Uterus (tissue), 4 donors: ENCODE data around the gene POC1B. TPM values are rescaled to one million over a fixed set of nuclear protein-coding genes. Genes with fewer than 3 reads are reported as not detected.

Experiments used
- DNase-seq, 2 donors: peaks; one replicate each; pipeline ENCODE4 v3.0.0-alpha.2; 2019 to 2020
- H3K27ac ChIP-seq, 2 donors: fragments of 200-600 bp; sonication (generic); 1 replicate in 1 of 2; 2 replicates in 1 of 2; pipeline ENCODE4 v1.5.1; 2016 to 2018
- H3K27me3 ChIP-seq, 2 donors: fragments of 200-600 bp; sonication (generic); one replicate each; pipeline ENCODE4 v1.5.1; 2018 to 2019; ENCODE audit warnings: control low read depth in 1 of 2
- H3K36me3 ChIP-seq, 2 donors: fragments of 200-600 bp; sonication (generic); one replicate each; pipeline ENCODE4 v1.5.1; 2019; ENCODE audit warnings: control low read depth in 1 of 2
- H3K4me1 ChIP-seq, 2 donors: fragments of 200-600 bp; sonication (generic); one replicate each; pipeline ENCODE4 v1.5.1; 2018 to 2019; ENCODE audit warnings: control low read depth in 1 of 2
- H3K4me3 ChIP-seq, 2 donors: fragments of 200-600 bp; sonication (generic); 1 replicate in 1 of 2; 2 replicates in 1 of 2; pipeline ENCODE4 v1.5.1; 2018 to 2019; ENCODE audit warnings: mild to moderate bottlenecking in 1 of 2
- H3K9me3 ChIP-seq, 2 donors: fragments of 200-600 bp; sonication (generic); one replicate each; pipeline ENCODE4 v1.5.1; 2019; ENCODE audit warnings: control low read depth in 1 of 2
- POLR2A ChIP-seq, 2 donors: fragments of 450-650 bp; IDR thresholded peaks; one replicate each; pipeline ENCODE4 v1.6.1; 2016; ENCODE audit warnings: antibody characterized with exemption in 2 of 2, mild to moderate bottlenecking in 1 of 2, moderate library complexity in 1 of 2
- intact Hi-C: fragments of 100-400 bp; cut with DNase I; formaldehyde crosslinking; loops from one replicate; pipeline ENCODE4 v1.15.1; 2023; ENCODE audit warnings: low total_unique reads
- total RNA-seq, 4 donors: library from RNA; depleted of rRNA in 3 of 4; stranded (reverse); fragments of >200 nt in 3 of 4; gene quantifications; one replicate each; pipeline versions ENCODE4 v1.1.0 to v1.2.4, GENCODE V29; 2014 to 2023
- TF ChIP-seq, protein P1 (sequence below), 4 experiments: fragments of 200-600 bp in 2 of 4; fragments of 450-650 bp in 2 of 4; sonication (generic) in 2 of 4; IDR thresholded peaks; one replicate each; pipeline ENCODE4 v1.5.1; 2016 to 2019; ENCODE audit warnings: antibody characterized with exemption in 4 of 4, mild to moderate bottlenecking in 2 of 4, moderate library complexity in 1 of 4
- donor health status: DM: yes; HTN: yes; CAD: no.

Gene POC1B
- total RNA-seq, 4 donors from 2014 or later: 9.7 to 36.8 (median 30.5) TPM

GRCh38 chr12:89393551-89394121, 132.2 kb downstream of the POC1B start:
- Histone ChIP-seq H3K27ac (no peak overlapping the region), H3K27me3 (no peaks in the 10 kb centered on the region), H3K36me3 (no peaks in the 10 kb centered on the region), H3K4me3 (no peak overlapping the region), H3K4me1 (no peaks in the 10 kb centered on the region), H3K9me3 (no peaks in the 10 kb centered on the region)
- DNase-seq: no peak
- TF ChIP-seq, protein P1, sequence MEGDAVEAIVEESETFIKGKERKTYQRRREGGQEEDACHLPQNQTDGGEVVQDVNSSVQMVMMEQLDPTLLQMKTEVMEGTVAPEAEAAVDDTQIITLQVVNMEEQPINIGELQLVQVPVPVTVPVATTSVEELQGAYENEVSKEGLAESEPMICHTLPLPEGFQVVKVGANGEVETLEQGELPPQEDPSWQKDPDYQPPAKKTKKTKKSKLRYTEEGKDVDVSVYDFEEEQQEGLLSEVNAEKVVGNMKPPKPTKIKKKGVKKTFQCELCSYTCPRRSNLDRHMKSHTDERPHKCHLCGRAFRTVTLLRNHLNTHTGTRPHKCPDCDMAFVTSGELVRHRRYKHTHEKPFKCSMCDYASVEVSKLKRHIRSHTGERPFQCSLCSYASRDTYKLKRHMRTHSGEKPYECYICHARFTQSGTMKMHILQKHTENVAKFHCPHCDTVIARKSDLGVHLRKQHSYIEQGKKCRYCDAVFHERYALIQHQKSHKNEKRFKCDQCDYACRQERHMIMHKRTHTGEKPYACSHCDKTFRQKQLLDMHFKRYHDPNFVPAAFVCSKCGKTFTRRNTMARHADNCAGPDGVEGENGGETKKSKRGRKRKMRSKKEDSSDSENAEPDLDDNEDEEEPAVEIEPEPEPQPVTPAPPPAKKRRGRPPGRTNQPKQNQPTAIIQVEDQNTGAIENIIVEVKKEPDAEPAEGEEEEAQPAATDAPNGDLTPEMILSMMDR (IDR thresholded peaks at IDR 0.05): no peak
- no peak for TF ChIP-seq POLR2A (IDR thresholded peaks at IDR 0.05)
- intact Hi-C loops: no loop called here

DNA sequence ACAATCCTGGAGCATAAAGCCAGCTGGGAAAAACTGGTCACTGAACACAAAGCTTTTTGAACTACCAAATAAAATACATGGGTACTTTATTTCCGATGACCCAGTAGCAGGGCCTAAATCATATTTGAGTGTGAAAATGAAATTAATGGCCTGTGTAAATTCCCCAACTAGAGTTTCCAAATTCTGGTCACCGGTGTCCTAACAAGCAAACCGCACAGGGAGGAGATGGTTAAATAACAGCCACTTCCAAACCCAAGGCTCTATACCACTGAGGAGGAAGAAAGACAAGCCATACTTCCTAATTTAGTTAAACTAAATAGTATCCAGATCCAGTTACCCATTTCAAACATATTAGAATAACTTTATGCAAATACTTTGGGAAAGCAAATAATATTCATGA, 133.5 kb downstream of the POC1B start:
- no peak for DNase-seq
- Histone ChIP-seq H3K27me3 (no peaks in the 10 kb centered on the region), H3K9me3 (no peaks in the 10 kb centered on the region), H3K27ac (no peak overlapping the region), H3K36me3 (no peaks in the 10 kb centered on the region), H3K4me1 (no peaks in the 10 kb centered on the region), H3K4me3 (no peak overlapping the region)
- TF ChIP-seq POLR2A (IDR thresholded peaks at IDR 0.05): no peak
- TF ChIP-seq, protein P1 (IDR thresholded peaks at IDR 0.05): no peak
- intact Hi-C loops: no loop called here

DNA sequence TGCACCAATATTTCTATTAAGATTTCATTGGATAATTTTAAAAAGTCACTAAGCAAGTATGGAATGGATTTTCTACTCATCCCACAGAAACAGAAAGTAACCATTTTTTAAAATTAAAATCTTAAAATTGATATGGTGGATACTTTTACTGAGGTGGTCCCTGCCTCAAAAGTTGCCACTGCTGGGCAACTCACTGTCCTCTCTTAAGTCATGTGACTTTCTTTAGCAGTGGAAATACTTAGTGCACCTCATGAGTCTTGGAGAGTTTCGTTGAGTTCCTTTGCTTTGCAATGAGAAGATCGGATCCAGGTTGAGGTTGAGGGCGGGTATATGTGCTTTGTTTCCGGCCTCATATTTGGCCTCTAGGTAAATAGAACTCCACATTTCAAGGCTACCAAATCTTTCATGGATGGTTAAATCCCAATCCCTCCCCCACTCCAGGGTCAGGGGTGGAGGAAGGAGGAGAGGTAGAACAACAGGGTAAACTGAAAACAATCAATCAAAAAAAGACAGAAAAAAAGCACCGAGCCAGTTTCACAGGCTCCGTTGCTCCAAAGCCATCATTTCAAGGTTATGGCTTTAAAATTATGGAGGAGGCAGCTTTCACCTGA, 134.0 kb downstream of the POC1B start:
- no peaks in the 10 kb centered on the region for H3K9me3 ChIP-seq
- H3K27me3 ChIP-seq: no peaks in the 10 kb centered on the region
- H3K27ac ChIP-seq: no peak overlapping the region
- TF ChIP-seq, protein P1 (IDR thresholded peaks at IDR 0.05): no peak
- TF ChIP-seq POLR2A (IDR thresholded peaks at IDR 0.05): no peak
- no peaks in the 10 kb centered on the region for H3K36me3 ChIP-seq
- no peak for DNase-seq
- intact Hi-C loops: no loop called here
- no peaks in the 10 kb centered on the region for H3K4me1 ChIP-seq
- H3K4me3 ChIP-seq: no peak overlapping the region

DNA sequence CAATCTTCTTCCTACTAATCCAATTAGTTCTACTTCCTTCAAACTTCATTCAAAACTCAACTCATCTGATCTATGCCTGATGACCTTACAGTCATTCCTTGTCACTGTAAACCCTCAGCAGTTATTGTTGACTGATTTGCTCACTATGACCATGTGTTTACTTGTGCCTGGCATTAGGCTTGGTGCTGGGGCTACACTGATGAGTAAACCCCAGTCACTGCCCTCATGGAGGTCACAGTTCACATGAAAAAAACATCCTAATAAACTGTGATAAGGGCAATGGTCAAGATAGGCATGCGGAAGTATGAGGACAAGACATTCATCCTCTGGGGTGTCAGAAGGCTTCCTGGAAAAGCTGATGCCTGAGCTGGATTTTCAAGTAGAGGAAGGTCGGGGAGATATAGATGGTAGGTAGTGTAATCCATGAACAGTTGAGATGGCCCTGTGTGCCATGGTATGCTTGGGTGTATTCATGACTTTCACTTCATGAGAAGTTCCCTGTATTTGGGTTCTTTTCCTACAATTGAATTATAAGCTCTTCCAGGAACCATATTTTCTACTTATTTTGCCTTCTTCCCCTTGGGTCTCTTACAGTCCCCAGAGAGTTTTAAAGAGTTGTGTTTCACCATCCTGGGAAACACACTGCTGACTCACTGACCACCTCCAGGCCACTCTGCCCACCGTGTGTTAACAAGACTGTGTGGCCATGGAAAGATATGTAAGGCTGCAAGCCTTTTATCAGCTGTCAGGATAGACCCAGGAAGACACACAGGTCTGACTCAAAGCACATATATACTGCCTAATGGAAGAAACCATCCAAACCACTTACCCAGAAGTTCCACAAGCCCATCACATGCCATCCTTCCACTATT, 134.8 kb downstream of the POC1B start:
- no peaks in the 10 kb centered on the region for H3K27me3 ChIP-seq
- H3K9me3 ChIP-seq: no peaks in the 10 kb centered on the region
- H3K27ac ChIP-seq: peak overlapping the region in 1 of 2 donors; percentile 68
- no peak overlapping the region for H3K4me3 ChIP-seq
- DNase-seq: no peak
- H3K36me3 ChIP-seq: no peaks in the 10 kb centered on the region
- intact Hi-C loops: no loop called here
- TF ChIP-seq POLR2A (IDR thresholded peaks at IDR 0.05): no peak
- TF ChIP-seq, protein P1 (IDR thresholded peaks at IDR 0.05): no peak
- no peaks in the 10 kb centered on the region for H3K4me1 ChIP-seq
